SK-N-SH (cell line): ENCODE results near the gene AFAP1L2. TPM values are rescaled to one million over a fixed set of nuclear protein-coding genes. Genes with fewer than 3 reads are reported as not detected.

Source experiments
- CTCF ChIA-PET: fragments of 300-600, 350-600 bp; formaldehyde crosslinking; extraction: SDS; loops from one replicate; lab custom pipeline; 2021; lab: Yijun Ruan, JAX
- POLR2A ChIA-PET: fragments of 350-600 bp; sonication (Branson Sonifier 250); formaldehyde crosslinking; extraction: SDS; loops from one replicate; lab custom pipeline; 2020; ENCODE audit warnings: antibody characterized with exemption, inconsistent platforms; lab: Yijun Ruan, JAX
- DNase-seq: peaks from one replicate; pipeline ENCODE4 v3.0.0; 2012
- H2AFZ ChIP-seq: fragments of 200-600 bp; sonication (generic); 2 replicates; pipeline ENCODE4 v1.8.1; 2016; ENCODE audit warnings: antibody characterized with exemption, mild to moderate bottlenecking, low read depth
- H3F3A ChIP-seq: fragments of 200-600 bp; sonication (generic); replicated peaks from 2 replicates; pipeline ENCODE3; 2016; ENCODE audit warnings: antibody characterized with exemption, mild to moderate bottlenecking; ENCODE audit not compliant: insufficient read depth
- H3K27ac ChIP-seq, 2 experiments: fragments of 200-500 bp in 1 of 2; fragments of 200-600 bp in 1 of 2; sonication (Bioruptor generic) in 1 of 2; sonication (generic), shearing (Covaris generic) in 1 of 2; 2 replicates each; pipeline versions ENCODE4 v1.5.1 to v1.6.1; 2014 to 2016; ENCODE audit warnings: low read depth in 2 of 2, inconsistent platforms in 1 of 2, low read length in 1 of 2, mild to moderate bottlenecking in 1 of 2, mixed read lengths in 1 of 2
- H3K27me3 ChIP-seq: fragments of 200-600 bp; sonication (generic), shearing (Covaris generic); 2 replicates; pipeline ENCODE4 v1.6.1; 2016; ENCODE audit warnings: mixed run types; ENCODE audit not compliant: insufficient read depth
- H3K36me3 ChIP-seq, 2 experiments: fragments of 200-500 bp in 1 of 2; fragments of 200-600 bp in 1 of 2; sonication (Bioruptor generic) in 1 of 2; sonication (generic) in 1 of 2; replicated peaks in 1 of 2; 2 replicates each; pipeline versions ENCODE3 to v1.5.1; 2014 to 2016; ENCODE audit warnings: low read length in 1 of 2, mild to moderate bottlenecking in 1 of 2; ENCODE audit not compliant: insufficient read depth in 2 of 2, control insufficient read depth in 1 of 2
- H3K4me1 ChIP-seq, 2 experiments: fragments of 200-500 bp in 1 of 2; fragments of 200-600 bp in 1 of 2; sonication (Bioruptor generic) in 1 of 2; sonication (generic), shearing (Covaris generic) in 1 of 2; 2 replicates each; pipeline versions ENCODE4 v1.5.1 to v1.6.1; 2014 to 2016; ENCODE audit warnings: low read depth in 1 of 2, low read length in 1 of 2, mixed run types in 1 of 2; ENCODE audit not compliant: insufficient read depth in 2 of 2, control insufficient read depth in 1 of 2
- H3K4me2 ChIP-seq: fragments of 200-600 bp; sonication (generic), shearing (Covaris generic); 2 replicates; pipeline ENCODE4 v1.6.1; 2017; ENCODE audit warnings: mixed run types
- H3K4me3 ChIP-seq, 2 experiments: fragments of 200-500 bp in 1 of 2; fragments of 200-600 bp in 1 of 2; sonication (Bioruptor generic) in 1 of 2; sonication (generic), shearing (Covaris generic) in 1 of 2; 2 replicates each; pipeline versions ENCODE4 v1.5.1 to v1.8.1; 2014 to 2016; ENCODE audit warnings: low read depth in 2 of 2, inconsistent platforms in 1 of 2, low read length in 1 of 2, mild to moderate bottlenecking in 1 of 2, mixed read lengths in 1 of 2, moderate library complexity in 1 of 2
- H3K79me2 ChIP-seq: fragments of 200-600 bp; sonication (generic); 2 replicates; pipeline ENCODE4 v1.8.1; 2017; ENCODE audit warnings: mild to moderate bottlenecking; ENCODE audit not compliant: insufficient read depth
- H3K9ac ChIP-seq: fragments of 200-600 bp; sonication (generic); 2 replicates; pipeline ENCODE4 v1.6.1; 2017; ENCODE audit warnings: mixed run types
- H3K9me2 ChIP-seq: fragments of 200-600 bp; sonication (generic); 2 replicates; pipeline ENCODE4 v1.6.1; 2017; ENCODE audit warnings: mixed run types
- H3K9me3 ChIP-seq: fragments of 200-600 bp; sonication (generic); 2 replicates; pipeline ENCODE4 v1.6.1; 2017; ENCODE audit warnings: mixed run types, mild to moderate bottlenecking, moderate library complexity
- H4K20me1 ChIP-seq: fragments of 200-600 bp; sonication (generic); 2 replicates; pipeline ENCODE4 v1.6.1; 2017; ENCODE audit warnings: mild to moderate bottlenecking, mixed run types; ENCODE audit not compliant: insufficient read depth
- EP300 ChIP-seq, 2 experiments: IDR thresholded peaks; 2 replicates each; pipeline versions ENCODE4 v1.4.0 to v1.6.1; 2012; ENCODE audit warnings: borderline replicate concordance in 1 of 2, low read depth in 1 of 2, low read length in 1 of 2
- EZH2phosphoT487 ChIP-seq: fragments of 200-600 bp; sonication (generic); IDR thresholded peaks from 2 replicates; pipeline ENCODE4 v1.6.1; 2017; ENCODE audit warnings: low read depth, mixed run types, mild to moderate bottlenecking, antibody characterized with exemption, moderate library complexity, borderline replicate concordance
- FOSL2 ChIP-seq: IDR thresholded peaks from 2 replicates; pipeline ENCODE4 v1.4.0; 2012; ENCODE audit warnings: low read depth, mild to moderate bottlenecking, moderate library complexity, borderline replicate concordance
- FOXJ3 ChIP-seq: sonication (generic); formaldehyde crosslinking; IDR thresholded peaks from 2 replicates; pipeline ENCODE4 v1.5.1; 2020; ENCODE audit warnings: mild to moderate bottlenecking, missing genetic modification reagents
- GABPA ChIP-seq: IDR thresholded peaks from 2 replicates; pipeline ENCODE4 v1.4.0; 2012; ENCODE audit warnings: low read depth, mild to moderate bottlenecking
- GATA2 ChIP-seq: sonication (generic); formaldehyde crosslinking; IDR thresholded peaks from 2 replicates; pipeline ENCODE4 v1.5.0; 2020; ENCODE audit warnings: mild to moderate bottlenecking, missing genetic modification reagents
- JUND ChIP-seq: IDR thresholded peaks from 2 replicates; pipeline ENCODE4 v1.4.0; 2012
- MXI1 ChIP-seq: IDR thresholded peaks from 2 replicates; pipeline ENCODE4 v1.6.1; 2012; ENCODE audit warnings: mild to moderate bottlenecking, low read depth, low read length, improper control_type of control experiment
- NFIC ChIP-seq: IDR thresholded peaks from 2 replicates; pipeline ENCODE4 v1.4.0; 2012; ENCODE audit warnings: borderline replicate concordance
- NRF1 ChIP-seq: IDR thresholded peaks from 2 replicates; pipeline ENCODE4 v1.6.1; 2012; ENCODE audit warnings: low read depth, mild to moderate bottlenecking, low read length
- POLR2AphosphoS5 ChIP-seq: IDR thresholded peaks from 2 replicates; pipeline ENCODE4 v1.6.1; 2012; ENCODE audit warnings: low read depth, low read length
- RAD21 ChIP-seq: IDR thresholded peaks from 2 replicates; pipeline ENCODE4 v1.6.1; 2012; ENCODE audit warnings: mild to moderate bottlenecking, low read length
- RFX5 ChIP-seq: IDR thresholded peaks from 2 replicates; pipeline ENCODE4 v1.6.1; 2012; ENCODE audit warnings: mild to moderate bottlenecking, improper control_type of control experiment, low read length
- RXRA ChIP-seq: IDR thresholded peaks from 2 replicates; pipeline ENCODE4 v1.4.0; 2012; ENCODE audit warnings: low read depth, mild to moderate bottlenecking, borderline replicate concordance
- SIN3A ChIP-seq: IDR thresholded peaks from 2 replicates; pipeline ENCODE4 v1.6.1; 2012; ENCODE audit warnings: low read depth, mild to moderate bottlenecking, low read length, moderate library complexity, borderline replicate concordance
- TAF1 ChIP-seq: IDR thresholded peaks from 2 replicates; pipeline ENCODE4 v1.6.1; 2012; ENCODE audit warnings: low read depth, mild to moderate bottlenecking, low read length, moderate library complexity, borderline replicate concordance
- TCF12 ChIP-seq: IDR thresholded peaks from 2 replicates; pipeline ENCODE4 v1.4.0; 2012
- TEAD4 ChIP-seq: IDR thresholded peaks from 2 replicates; pipeline ENCODE4 v1.4.0; 2012; ENCODE audit warnings: mild to moderate bottlenecking, borderline replicate concordance; ENCODE audit not compliant: insufficient read depth
- WGBS: methylation state at CpG from one replicate; pipeline ENCODE4 v1.1.6; 2017; ENCODE audit warnings: low lambda C conversion rate; 5-methylcytosine and 5-hydroxymethylcytosine counted together
- polyA plus RNA-seq, 3 experiments: library from polyadenylated mRNA; depleted of rRNA; stranded (reverse); fragments of >200 nt; gene quantifications; 2 replicates each; pipeline ENCODE4 v1.2.3, GENCODE V29; 2012
- TF ChIP-seq, protein P1 (sequence below): IDR thresholded peaks from 2 replicates; pipeline ENCODE4 v1.4.0; 2012; ENCODE audit warnings: low read depth, borderline replicate concordance
- TF ChIP-seq, protein P2 (sequence below): IDR thresholded peaks from 2 replicates; pipeline ENCODE4; 2012
- TF ChIP-seq, protein P3 (sequence below): IDR thresholded peaks from 2 replicates; pipeline ENCODE4 v1.6.1; 2012; ENCODE audit warnings: mild to moderate bottlenecking, low read depth, low read length, moderate library complexity
- TF ChIP-seq, protein P4 (sequence below): fragments of 150-350 bp; IDR thresholded peaks from 2 replicates; pipeline ENCODE4 v1.6.1; 2016; ENCODE audit warnings: mild to moderate bottlenecking, low read depth, low read length
- TF ChIP-seq, protein P5 (sequence below): fragments of 150-350 bp; IDR thresholded peaks from 2 replicates; pipeline ENCODE4 v1.6.1; 2017; ENCODE audit warnings: antibody characterized with exemption, low read length, low read depth, borderline replicate concordance
- TF ChIP-seq, protein P6 (sequence below): IDR thresholded peaks from 2 replicates; pipeline ENCODE4 v1.4.0; 2012; ENCODE audit warnings: low read depth

AFAP1L2 gene
- polyA plus RNA-seq, 1 of the 3 experiments (the other 2 are of a cell fraction), result 0.54 TPM

DNA sequence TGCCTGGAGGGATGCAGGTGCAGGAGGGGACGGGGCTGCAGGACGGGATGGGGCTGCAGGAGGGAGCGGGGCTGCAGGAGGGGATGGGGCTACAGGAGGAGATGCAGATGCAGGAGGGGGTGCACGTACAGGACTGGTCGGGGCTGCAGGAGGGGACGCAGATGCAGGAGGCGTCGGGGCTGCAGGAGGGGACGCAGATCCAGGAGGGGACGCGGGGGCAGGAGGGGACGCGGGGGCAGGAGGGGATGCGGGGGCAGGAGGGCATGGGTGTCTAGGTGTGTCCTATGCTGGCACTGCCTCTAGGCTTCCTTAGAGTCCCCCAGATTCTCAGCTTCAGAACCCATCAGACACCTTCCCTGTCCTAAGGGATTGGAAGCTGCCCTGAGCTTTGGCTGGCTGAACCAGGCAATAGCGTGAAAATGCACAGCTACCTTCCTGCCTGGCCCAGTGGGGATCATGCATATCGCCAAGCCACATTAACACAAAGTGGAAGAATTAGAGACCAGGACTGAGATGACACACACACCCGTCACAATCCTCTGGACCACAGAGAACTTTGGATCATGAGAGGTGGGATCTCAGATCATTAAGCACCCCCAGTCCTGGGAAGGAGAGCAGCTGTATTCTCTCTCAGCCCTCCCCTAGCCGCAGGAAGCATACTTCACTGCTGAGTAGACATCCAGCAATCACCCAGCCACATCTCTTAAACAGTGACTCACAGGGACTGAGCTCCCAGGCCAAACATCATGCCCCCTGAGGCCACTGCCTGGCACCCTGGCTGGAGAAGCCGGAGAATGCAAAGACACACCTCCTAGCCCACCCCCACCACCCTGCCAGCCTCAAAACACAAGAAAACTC lies 98.0 kb downstream of the AFAP1L2 start:
- no peaks in the 10 kb centered on the region for H3K9me3 ChIP-seq
- TF ChIP-seq TAF1 (no peak), JUND (peak; percentile 94), TCF12 (peak; percentile 89), EZH2phosphoT487 (no peak), NFIC (peak; percentile 77), EP300 (IDR thresholded peaks at IDR 0.05; ENCODE audit: borderline replicate concordance in 1 of 2, low read depth in 1 of 2, low read length in 1 of 2) (peak in 1 of 2 experiments; percentile 81; a peak in 1 of 4 replicates), MXI1 (no peak), POLR2AphosphoS5 (no peak; the same call in 1 of the 2 replicates), NRF1 (no peak), FOXJ3 (CRISPR knock-in tag) (no peak), TEAD4 (peak; percentile 72), RFX5 (no peak), RAD21 (no peak), SIN3A (no peak), GATA2 (no peak), GABPA (no peak), RXRA (no peak), FOSL2 (peak; percentile 96)
- TF ChIP-seq, protein P1, sequence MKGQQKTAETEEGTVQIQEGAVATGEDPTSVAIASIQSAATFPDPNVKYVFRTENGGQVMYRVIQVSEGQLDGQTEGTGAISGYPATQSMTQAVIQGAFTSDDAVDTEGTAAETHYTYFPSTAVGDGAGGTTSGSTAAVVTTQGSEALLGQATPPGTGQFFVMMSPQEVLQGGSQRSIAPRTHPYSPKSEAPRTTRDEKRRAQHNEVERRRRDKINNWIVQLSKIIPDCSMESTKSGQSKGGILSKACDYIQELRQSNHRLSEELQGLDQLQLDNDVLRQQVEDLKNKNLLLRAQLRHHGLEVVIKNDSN, result no peak
- TF ChIP-seq, protein P2, sequence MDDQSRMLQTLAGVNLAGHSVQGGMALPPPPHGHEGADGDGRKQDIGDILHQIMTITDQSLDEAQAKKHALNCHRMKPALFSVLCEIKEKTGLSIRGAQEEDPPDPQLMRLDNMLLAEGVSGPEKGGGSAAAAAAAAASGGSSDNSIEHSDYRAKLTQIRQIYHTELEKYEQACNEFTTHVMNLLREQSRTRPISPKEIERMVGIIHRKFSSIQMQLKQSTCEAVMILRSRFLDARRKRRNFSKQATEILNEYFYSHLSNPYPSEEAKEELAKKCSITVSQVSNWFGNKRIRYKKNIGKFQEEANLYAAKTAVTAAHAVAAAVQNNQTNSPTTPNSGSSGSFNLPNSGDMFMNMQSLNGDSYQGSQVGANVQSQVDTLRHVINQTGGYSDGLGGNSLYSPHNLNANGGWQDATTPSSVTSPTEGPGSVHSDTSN, result peak; percentile 84
- TF ChIP-seq, protein P3, sequence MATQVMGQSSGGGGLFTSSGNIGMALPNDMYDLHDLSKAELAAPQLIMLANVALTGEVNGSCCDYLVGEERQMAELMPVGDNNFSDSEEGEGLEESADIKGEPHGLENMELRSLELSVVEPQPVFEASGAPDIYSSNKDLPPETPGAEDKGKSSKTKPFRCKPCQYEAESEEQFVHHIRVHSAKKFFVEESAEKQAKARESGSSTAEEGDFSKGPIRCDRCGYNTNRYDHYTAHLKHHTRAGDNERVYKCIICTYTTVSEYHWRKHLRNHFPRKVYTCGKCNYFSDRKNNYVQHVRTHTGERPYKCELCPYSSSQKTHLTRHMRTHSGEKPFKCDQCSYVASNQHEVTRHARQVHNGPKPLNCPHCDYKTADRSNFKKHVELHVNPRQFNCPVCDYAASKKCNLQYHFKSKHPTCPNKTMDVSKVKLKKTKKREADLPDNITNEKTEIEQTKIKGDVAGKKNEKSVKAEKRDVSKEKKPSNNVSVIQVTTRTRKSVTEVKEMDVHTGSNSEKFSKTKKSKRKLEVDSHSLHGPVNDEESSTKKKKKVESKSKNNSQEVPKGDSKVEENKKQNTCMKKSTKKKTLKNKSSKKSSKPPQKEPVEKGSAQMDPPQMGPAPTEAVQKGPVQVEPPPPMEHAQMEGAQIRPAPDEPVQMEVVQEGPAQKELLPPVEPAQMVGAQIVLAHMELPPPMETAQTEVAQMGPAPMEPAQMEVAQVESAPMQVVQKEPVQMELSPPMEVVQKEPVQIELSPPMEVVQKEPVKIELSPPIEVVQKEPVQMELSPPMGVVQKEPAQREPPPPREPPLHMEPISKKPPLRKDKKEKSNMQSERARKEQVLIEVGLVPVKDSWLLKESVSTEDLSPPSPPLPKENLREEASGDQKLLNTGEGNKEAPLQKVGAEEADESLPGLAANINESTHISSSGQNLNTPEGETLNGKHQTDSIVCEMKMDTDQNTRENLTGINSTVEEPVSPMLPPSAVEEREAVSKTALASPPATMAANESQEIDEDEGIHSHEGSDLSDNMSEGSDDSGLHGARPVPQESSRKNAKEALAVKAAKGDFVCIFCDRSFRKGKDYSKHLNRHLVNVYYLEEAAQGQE, result no peak
- TF ChIP-seq, protein P4, sequence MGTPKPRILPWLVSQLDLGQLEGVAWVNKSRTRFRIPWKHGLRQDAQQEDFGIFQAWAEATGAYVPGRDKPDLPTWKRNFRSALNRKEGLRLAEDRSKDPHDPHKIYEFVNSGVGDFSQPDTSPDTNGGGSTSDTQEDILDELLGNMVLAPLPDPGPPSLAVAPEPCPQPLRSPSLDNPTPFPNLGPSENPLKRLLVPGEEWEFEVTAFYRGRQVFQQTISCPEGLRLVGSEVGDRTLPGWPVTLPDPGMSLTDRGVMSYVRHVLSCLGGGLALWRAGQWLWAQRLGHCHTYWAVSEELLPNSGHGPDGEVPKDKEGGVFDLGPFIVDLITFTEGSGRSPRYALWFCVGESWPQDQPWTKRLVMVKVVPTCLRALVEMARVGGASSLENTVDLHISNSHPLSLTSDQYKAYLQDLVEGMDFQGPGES, result no peak
- TF ChIP-seq, protein P5, sequence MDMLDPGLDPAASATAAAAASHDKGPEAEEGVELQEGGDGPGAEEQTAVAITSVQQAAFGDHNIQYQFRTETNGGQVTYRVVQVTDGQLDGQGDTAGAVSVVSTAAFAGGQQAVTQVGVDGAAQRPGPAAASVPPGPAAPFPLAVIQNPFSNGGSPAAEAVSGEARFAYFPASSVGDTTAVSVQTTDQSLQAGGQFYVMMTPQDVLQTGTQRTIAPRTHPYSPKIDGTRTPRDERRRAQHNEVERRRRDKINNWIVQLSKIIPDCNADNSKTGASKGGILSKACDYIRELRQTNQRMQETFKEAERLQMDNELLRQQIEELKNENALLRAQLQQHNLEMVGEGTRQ, result no peak
- TF ChIP-seq, protein P6, sequence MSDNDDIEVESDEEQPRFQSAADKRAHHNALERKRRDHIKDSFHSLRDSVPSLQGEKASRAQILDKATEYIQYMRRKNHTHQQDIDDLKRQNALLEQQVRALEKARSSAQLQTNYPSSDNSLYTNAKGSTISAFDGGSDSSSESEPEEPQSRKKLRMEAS, result 0 out of 2 replicates have a peak, but pooled peaks have one; percentile 39
- H4K20me1 ChIP-seq, result no peaks in the 10 kb centered on the region
- CTCF ChIA-PET, result interaction anchor here (1.1 kb wide), 1 partner anchor 480 kb away, joined by 3 read pairs; no protein-coding TSS in a partner anchor
- DNase-seq, result no peak
- no peaks in the 10 kb centered on the region for H3K36me3 ChIP-seq
- 70% methylated on average over 18 of the region's 19 CpGs for WGBS
- H3K27ac ChIP-seq, result peak overlapping the region in 1 of 2 experiments; percentile 67; a peak in 2 of 4 replicates
- no peaks in the 10 kb centered on the region for H3K79me2 ChIP-seq
- H3K9ac ChIP-seq, result no peak overlapping the region
- H2AFZ ChIP-seq, result no peak overlapping the region
- H3K4me2 ChIP-seq, result peak overlapping the region; percentile 51; the same call in 1 of the 2 replicates
- H3K4me3 ChIP-seq, result no peak overlapping the region
- no peaks in the 10 kb centered on the region for H3K27me3 ChIP-seq
- peaks cover 0 to 19% of the 10 kb centered on the region in 2 experiments; a peak in 1 of 4 replicates for H3K4me1 ChIP-seq
- H3K9me2 ChIP-seq, result no peaks in the 10 kb centered on the region
- no peaks in the 10 kb centered on the region for H3F3A ChIP-seq
- POLR2A ChIA-PET, result no interaction called here
